ENCODE results near the gene ALCAM.

DNA sequence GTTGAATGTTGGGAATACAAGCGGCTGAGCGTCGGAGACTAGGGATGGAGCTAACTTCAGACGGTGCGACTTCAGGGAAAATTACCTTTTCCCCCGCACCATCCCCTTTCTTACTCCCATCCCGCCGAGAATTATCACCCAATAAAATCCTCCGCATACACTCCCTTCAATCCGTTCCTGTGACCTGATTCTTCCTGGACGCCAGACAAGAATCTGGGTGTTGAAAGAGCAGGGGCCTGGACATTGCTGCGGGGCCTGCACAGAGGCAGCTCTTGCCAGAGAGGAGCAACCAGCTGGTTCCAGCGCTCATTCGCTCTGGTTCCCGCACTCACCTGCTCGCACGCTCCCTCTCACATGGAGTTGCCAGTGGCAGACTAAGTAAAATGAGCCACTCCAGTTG is 241.9 kb downstream of the ALCAM start:
- TF ChIP-seq, protein P1, sequence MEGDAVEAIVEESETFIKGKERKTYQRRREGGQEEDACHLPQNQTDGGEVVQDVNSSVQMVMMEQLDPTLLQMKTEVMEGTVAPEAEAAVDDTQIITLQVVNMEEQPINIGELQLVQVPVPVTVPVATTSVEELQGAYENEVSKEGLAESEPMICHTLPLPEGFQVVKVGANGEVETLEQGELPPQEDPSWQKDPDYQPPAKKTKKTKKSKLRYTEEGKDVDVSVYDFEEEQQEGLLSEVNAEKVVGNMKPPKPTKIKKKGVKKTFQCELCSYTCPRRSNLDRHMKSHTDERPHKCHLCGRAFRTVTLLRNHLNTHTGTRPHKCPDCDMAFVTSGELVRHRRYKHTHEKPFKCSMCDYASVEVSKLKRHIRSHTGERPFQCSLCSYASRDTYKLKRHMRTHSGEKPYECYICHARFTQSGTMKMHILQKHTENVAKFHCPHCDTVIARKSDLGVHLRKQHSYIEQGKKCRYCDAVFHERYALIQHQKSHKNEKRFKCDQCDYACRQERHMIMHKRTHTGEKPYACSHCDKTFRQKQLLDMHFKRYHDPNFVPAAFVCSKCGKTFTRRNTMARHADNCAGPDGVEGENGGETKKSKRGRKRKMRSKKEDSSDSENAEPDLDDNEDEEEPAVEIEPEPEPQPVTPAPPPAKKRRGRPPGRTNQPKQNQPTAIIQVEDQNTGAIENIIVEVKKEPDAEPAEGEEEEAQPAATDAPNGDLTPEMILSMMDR (IDR thresholded peaks at IDR 0.05) = no peak
- TF ChIP-seq POLR2A (IDR thresholded peaks at IDR 0.05) = no peak
- TF ChIP-seq POLR2AphosphoS5 (IDR thresholded peaks at IDR 0.05) = no peak
